Endothelial cell of umbilical vein (primary cell): ENCODE data around the gene TMOD1. TPM values are rescaled to one million over a fixed set of nuclear protein-coding genes. Genes with fewer than 3 reads are reported as not detected.

Source experiments
- BruUV-seq: library from RNA; stranded (reverse); fragments of 400-500 nt; replicated peaks from 2 replicates; lab custom pipeline; 2021; lab: Mats Ljungman, UMichigan
- CTCF ChIA-PET: fragments of 300-600, 350-600 bp; sonication (Branson Sonifier 250); formaldehyde crosslinking; loops from one replicate; lab custom pipeline; 2021; ENCODE audit warnings: antibody characterized with exemption, inconsistent platforms; lab: Charles Lee
- POLR2A ChIA-PET: fragments of 300-600, 350-600 bp; sonication (Branson Sonifier 250); formaldehyde crosslinking; loops from one replicate; lab custom pipeline; 2021; ENCODE audit warnings: antibody characterized with exemption, inconsistent platforms; lab: Charles Lee
- DNase-seq: peaks from one replicate; pipeline ENCODE4 v3.0.0-alpha.2; 2011; ENCODE audit warnings: low read depth, low spot score
- FAIRE-seq: peaks from 2 replicates; lab custom pipeline; 2011; peaks lifted over from hg19 to GRCh38; lab: Jason Lieb, UNC
- H2AFZ ChIP-seq: 2 replicates; pipeline ENCODE4 v1.6.0; 2012; ENCODE audit warnings: low read depth, low read length, control low read depth, inconsistent platforms
- H3K27ac ChIP-seq: 2 replicates; pipeline ENCODE4 v1.5.1; 2011; ENCODE audit warnings: low read depth, mild to moderate bottlenecking, control low read depth, low read length, moderate library complexity; ENCODE audit not compliant: insufficient read depth
- H3K27me3 ChIP-seq, 2 experiments: 2 replicates each; pipeline versions ENCODE4 v1.6.0 to v1.6.1; 2011; ENCODE audit warnings: low read length in 2 of 2, mixed read lengths in 1 of 2; ENCODE audit not compliant: control insufficient read depth in 2 of 2, insufficient read depth in 2 of 2
- H3K36me3 ChIP-seq, 2 experiments: 2 replicates in 1 of 2; 3 replicates in 1 of 2; pipeline ENCODE4 v1.5.1; 2011; ENCODE audit warnings: low read length in 2 of 2, mild to moderate bottlenecking in 1 of 2, moderate library complexity in 1 of 2; ENCODE audit not compliant: control insufficient read depth in 2 of 2, insufficient read depth in 2 of 2; ENCODE audit errors: extremely low read depth in 1 of 2
- H3K4me1 ChIP-seq: 3 replicates; pipeline ENCODE4 v1.5.1; 2011; ENCODE audit warnings: mild to moderate bottlenecking, low read length; ENCODE audit not compliant: control insufficient read depth, insufficient read depth; ENCODE audit errors: extremely low read depth
- H3K4me2 ChIP-seq: 2 replicates; pipeline ENCODE4 v1.6.1; 2011; ENCODE audit warnings: low read length, control low read depth, mixed read lengths; ENCODE audit not compliant: insufficient read depth
- H3K4me3 ChIP-seq, 3 experiments: fragments of 200-600 bp in 1 of 3; sonication (generic), shearing (Covaris generic) in 1 of 3; replicated peaks in 1 of 3; 2 replicates each; pipeline ENCODE4 v1.5.1; 2011 to 2016; ENCODE audit warnings: control low read depth in 3 of 3, low read length in 3 of 3, mild to moderate bottlenecking in 2 of 3, inconsistent platforms in 1 of 3, low read depth in 1 of 3, moderate library complexity in 1 of 3; ENCODE audit not compliant: insufficient read depth in 1 of 3
- H3K79me2 ChIP-seq: 2 replicates; pipeline ENCODE4 v1.6.0; 2012; ENCODE audit warnings: low read length, inconsistent platforms; ENCODE audit not compliant: control insufficient read depth, insufficient read depth
- H3K9ac ChIP-seq: replicated peaks from 2 replicates; pipeline ENCODE3; 2011; ENCODE audit warnings: low read length, control low read depth; ENCODE audit not compliant: insufficient read depth; ENCODE audit errors: extremely low read depth
- H3K9me1 ChIP-seq: replicated peaks from 3 replicates; pipeline ENCODE4 v1.6.0; 2011; ENCODE audit warnings: mild to moderate bottlenecking, low read length; ENCODE audit not compliant: control insufficient read depth, insufficient read depth; ENCODE audit errors: extremely low read depth
- H3K9me3 ChIP-seq: replicated peaks from 2 replicates; pipeline ENCODE4 v1.5.1; 2012; ENCODE audit warnings: low read length, inconsistent platforms; ENCODE audit not compliant: control insufficient read depth, insufficient read depth
- H4K20me1 ChIP-seq: replicated peaks from 2 replicates; pipeline ENCODE3; 2011; ENCODE audit warnings: mild to moderate bottlenecking, low read length; ENCODE audit not compliant: control insufficient read depth, insufficient read depth; ENCODE audit errors: extremely low read depth
- CTCF ChIP-seq, 2 donors: IDR thresholded peaks; 1 replicate in 1 of 2; 2 replicates in 1 of 2; pipeline ENCODE4 v1.5.1; 2011; ENCODE audit warnings: low read length in 2 of 2, mild to moderate bottlenecking in 2 of 2, moderate library complexity in 2 of 2, control low read depth in 1 of 2, inconsistent platforms in 1 of 2, low read depth in 1 of 2; ENCODE audit not compliant: insufficient read depth in 1 of 2; ENCODE audit errors: extremely low read depth in 1 of 2
- EZH2 ChIP-seq: IDR thresholded peaks from 2 replicates; pipeline ENCODE4 v1.6.1; 2012; ENCODE audit warnings: borderline replicate concordance, low read depth, mild to moderate bottlenecking, moderate library complexity, low read length, inconsistent platforms; ENCODE audit not compliant: severe bottlenecking
- FOS ChIP-seq: IDR thresholded peaks from 2 replicates; pipeline ENCODE4 v1.6.1; 2011; ENCODE audit warnings: mild to moderate bottlenecking, low read length, moderate library complexity, borderline replicate concordance; ENCODE audit not compliant: insufficient read depth
- GATA2 ChIP-seq: IDR thresholded peaks from 2 replicates; pipeline ENCODE4 v1.7.0; 2011; ENCODE audit warnings: low read depth, mild to moderate bottlenecking, moderate library complexity, mixed read lengths, low read length; ENCODE audit not compliant: insufficient read length, insufficient read depth
- JUN ChIP-seq: IDR thresholded peaks from 2 replicates; pipeline ENCODE4 v1.6.1; 2011; ENCODE audit warnings: borderline replicate concordance, low read depth; ENCODE audit not compliant: insufficient read length, insufficient read depth
- MAX ChIP-seq: IDR thresholded peaks from 2 replicates; pipeline ENCODE4 v1.6.1; 2011; ENCODE audit not compliant: insufficient read depth, insufficient read length
- MYC ChIP-seq: IDR thresholded peaks from one replicate; pipeline ENCODE4 v1.6.1; 2011; ENCODE audit warnings: mild to moderate bottlenecking, low read depth, low read length
- POLR2A ChIP-seq: IDR thresholded peaks from 2 replicates; pipeline ENCODE4 v1.6.1; 2012; ENCODE audit warnings: low read depth, mild to moderate bottlenecking, control low read depth, low read length
- POLR2AphosphoS5 ChIP-seq: IDR thresholded peaks from 2 replicates; pipeline ENCODE4 v1.6.1; 2012; ENCODE audit warnings: low read depth, mild to moderate bottlenecking, control low read depth, low read length, moderate library complexity; ENCODE audit not compliant: insufficient read depth
- dilution Hi-C: fragments of 300-500 bp; cut with MboI; formaldehyde crosslinking; loops from one replicate; pipeline ENCODE4 v1.15.0; 2019; ENCODE audit warnings: low sequenced_read_pairs; ENCODE audit not compliant: extremely low pct_ligation_motif_present
- intact Hi-C: fragments of 100-400 bp; cut with micrococcal nuclease; formaldehyde crosslinking; loops from one replicate; pipeline ENCODE4 v1.10.0; 2022
- polyA plus RNA-seq, 4 experiments: library from polyadenylated mRNA; depleted of rRNA in 3 of 4; stranded (reverse) in 3 of 4; unstranded in 1 of 4; fragments of >200 nt; gene quantifications; 2 replicates each; pipeline versions ENCODE4 v1.2.1 to v1.2.3, GENCODE V29; 2011 to 2012; ENCODE audit warnings: missing spikeins in 1 of 4
- total RNA-seq: library from RNA; stranded (reverse); gene quantifications from 2 replicates; pipeline ENCODE4 v1.2.3, GENCODE V29; 2021

TMOD1 gene
- total and polyA plus RNA-seq, 2 donors (not counting 3 experiments of a cell fraction or from before 2014, with no cell fraction given), result 0.26 to 1.4 TPM

DNA sequence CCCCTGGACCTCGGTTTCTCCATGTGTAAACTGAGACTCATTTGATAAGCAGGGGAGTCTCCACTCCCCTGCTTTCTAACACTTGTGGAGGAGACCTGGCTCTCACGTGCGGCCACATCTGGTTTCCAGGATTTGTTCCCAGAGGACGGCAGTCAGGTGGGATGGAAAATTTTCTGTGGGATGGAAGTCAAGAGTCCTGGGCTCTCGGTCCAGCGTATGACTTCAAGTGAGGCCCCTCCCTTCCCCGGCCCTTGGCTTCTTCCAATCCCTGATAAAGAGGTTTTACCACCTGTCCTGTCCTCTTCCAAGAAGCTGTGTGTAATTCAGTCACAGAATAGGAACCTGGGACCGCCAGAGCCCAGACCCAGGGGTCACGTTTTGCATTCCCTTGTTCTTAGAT, 35.0 kb downstream of the TMOD1 start:
- Histone ChIP-seq H4K20me1 (no peaks in the 10 kb centered on the region), H3K4me3 (no peak overlapping the region), H3K4me1 (no peaks in the 10 kb centered on the region), H3K79me2 (no peaks in the 10 kb centered on the region), H3K27ac (no peak overlapping the region), H3K9ac (no peak overlapping the region), H3K36me3 (no peaks in the 10 kb centered on the region), H3K27me3 (peaks cover 4 to 16% of the 10 kb centered on the region in 2 experiments), H2AFZ (no peak overlapping the region), H3K9me1 (no peaks in the 10 kb centered on the region), H3K4me2 (no peak overlapping the region), H3K9me3 (no peaks in the 10 kb centered on the region)
- dilution Hi-C loops, result no loop called here
- intact Hi-C loops, result no loop called here
- BruUV-seq, result no TSS peak
- CTCF ChIA-PET, result no interaction called here
- FAIRE-seq (no peak), DNase-seq (no peak)
- TF ChIP-seq GATA2 (no peak), POLR2A (no peak), MYC (no peak), MAX (no peak), EZH2 (no peak), CTCF (IDR thresholded peaks at IDR 0.05; ENCODE audit: extremely low read depth in 1 of 2, insufficient read depth in 1 of 2, low read depth in 1 of 2, low read length in 2 of 2) (no peak), FOS (no peak), JUN (no peak), POLR2AphosphoS5 (no peak)
- POLR2A ChIA-PET, result no interaction called here
